ENCODE measurements around the gene IP6K2. TPM values are rescaled to one million over a fixed set of nuclear protein-coding genes. Genes with fewer than 3 reads are reported as not detected.

IP6K2 gene
- total RNA-seq, 1 donor from 2014 or later: 104 TPM

DNA sequence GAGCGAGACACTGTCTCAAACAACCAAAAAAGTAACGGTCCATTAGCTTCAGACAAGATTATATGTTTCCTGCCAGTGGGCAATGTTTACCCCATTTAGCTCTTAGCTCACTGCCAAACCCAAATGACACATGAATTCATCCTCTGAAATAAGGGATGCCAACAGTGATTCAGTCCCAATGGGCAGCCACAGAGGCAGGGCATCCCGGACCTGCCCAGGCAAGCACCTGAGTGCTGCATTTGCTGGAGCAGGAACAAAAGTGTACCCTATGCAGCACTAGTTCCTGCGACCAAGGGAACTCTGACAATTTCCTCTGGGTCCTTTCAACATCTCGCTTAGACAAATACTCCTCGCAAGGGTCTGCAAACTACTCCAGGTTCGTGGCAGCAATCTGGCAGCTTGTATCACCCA is 8.0 kb downstream of the IP6K2 start:
- no peak for DNase-seq (ENCODE audit: extremely low spot score, unreplicated experiment)
- no peaks in the 10 kb centered on the region for H3K9me3 Mint-ChIP-seq (ENCODE audit: unreplicated experiment)
- H3K27me3 Mint-ChIP-seq (ENCODE audit: unreplicated experiment): no peaks in the 10 kb centered on the region
- H3K4me1 Mint-ChIP-seq (ENCODE audit: unreplicated experiment): peaks cover 40% of the 10 kb centered on the region
- TF ChIP-seq, protein P1, sequence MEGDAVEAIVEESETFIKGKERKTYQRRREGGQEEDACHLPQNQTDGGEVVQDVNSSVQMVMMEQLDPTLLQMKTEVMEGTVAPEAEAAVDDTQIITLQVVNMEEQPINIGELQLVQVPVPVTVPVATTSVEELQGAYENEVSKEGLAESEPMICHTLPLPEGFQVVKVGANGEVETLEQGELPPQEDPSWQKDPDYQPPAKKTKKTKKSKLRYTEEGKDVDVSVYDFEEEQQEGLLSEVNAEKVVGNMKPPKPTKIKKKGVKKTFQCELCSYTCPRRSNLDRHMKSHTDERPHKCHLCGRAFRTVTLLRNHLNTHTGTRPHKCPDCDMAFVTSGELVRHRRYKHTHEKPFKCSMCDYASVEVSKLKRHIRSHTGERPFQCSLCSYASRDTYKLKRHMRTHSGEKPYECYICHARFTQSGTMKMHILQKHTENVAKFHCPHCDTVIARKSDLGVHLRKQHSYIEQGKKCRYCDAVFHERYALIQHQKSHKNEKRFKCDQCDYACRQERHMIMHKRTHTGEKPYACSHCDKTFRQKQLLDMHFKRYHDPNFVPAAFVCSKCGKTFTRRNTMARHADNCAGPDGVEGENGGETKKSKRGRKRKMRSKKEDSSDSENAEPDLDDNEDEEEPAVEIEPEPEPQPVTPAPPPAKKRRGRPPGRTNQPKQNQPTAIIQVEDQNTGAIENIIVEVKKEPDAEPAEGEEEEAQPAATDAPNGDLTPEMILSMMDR (IDR thresholded peaks at IDR 0.05): no peak
- no peak overlapping the region for H3K4me3 Mint-ChIP-seq (ENCODE audit: unreplicated experiment)
- H3K27ac Mint-ChIP-seq (ENCODE audit: unreplicated experiment): peak overlapping the region; percentile 60
- peaks cover 24% of the 10 kb centered on the region for H3K36me3 Mint-ChIP-seq (ENCODE audit: unreplicated experiment)

DNA sequence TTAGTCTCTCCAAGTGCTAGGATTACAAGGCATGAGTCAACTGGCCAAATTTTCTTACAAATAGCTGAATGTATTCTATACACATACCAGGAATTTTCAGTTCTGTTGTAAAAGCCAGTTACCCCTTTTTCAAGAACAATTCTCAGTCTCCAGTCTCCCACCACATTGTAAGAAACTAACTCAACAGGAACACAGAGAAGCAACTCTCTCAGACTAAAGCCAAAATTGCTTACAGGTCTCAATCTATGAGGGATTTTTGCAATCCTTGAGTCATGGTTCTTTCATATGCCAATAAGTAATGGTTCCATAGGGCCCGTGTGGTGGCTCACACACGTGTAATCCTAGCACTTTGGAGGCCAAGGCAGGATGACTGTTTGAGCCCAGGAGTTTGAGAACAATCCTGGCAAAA is 8.5 kb downstream of the IP6K2 start:
- Mint-ChIP-seq H3K9me3 (ENCODE audit: unreplicated experiment) (no peaks in the 10 kb centered on the region), H3K36me3 (ENCODE audit: unreplicated experiment) (peaks cover 24% of the 10 kb centered on the region), H3K4me1 (ENCODE audit: unreplicated experiment) (peaks cover 42% of the 10 kb centered on the region), H3K27ac (ENCODE audit: unreplicated experiment) (peak overlapping the region; percentile 60), H3K4me3 (ENCODE audit: unreplicated experiment) (no peak overlapping the region), H3K27me3 (ENCODE audit: unreplicated experiment) (no peaks in the 10 kb centered on the region)
- DNase-seq (ENCODE audit: extremely low spot score, unreplicated experiment): no peak
- TF ChIP-seq, protein P1 (IDR thresholded peaks at IDR 0.05): no peak

DNA sequence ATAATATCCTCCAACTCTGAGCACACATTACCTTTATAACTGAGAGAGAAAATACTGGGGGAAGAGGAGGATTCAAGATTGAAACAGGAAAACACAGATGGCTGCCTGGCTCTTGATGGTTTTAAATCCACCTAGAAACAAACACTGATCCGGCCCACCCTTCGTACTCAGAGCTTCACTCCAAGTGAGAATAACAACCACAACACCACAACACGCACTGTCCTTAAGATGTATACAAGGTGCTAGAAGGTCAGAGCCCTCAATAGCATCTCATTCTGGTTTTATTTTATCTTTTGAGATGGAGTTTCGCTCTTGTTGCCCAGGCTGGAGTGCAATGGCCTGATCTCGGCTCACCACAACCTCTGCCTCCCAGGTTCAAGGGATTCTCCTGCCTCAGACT is 9.9 kb downstream of the IP6K2 start:
- TF ChIP-seq, protein P1 (IDR thresholded peaks at IDR 0.05): no peak
- Mint-ChIP-seq H3K27ac (ENCODE audit: unreplicated experiment) (no peak overlapping the region), H3K4me3 (ENCODE audit: unreplicated experiment) (no peak overlapping the region), H3K36me3 (ENCODE audit: unreplicated experiment) (peaks cover 29% of the 10 kb centered on the region), H3K9me3 (ENCODE audit: unreplicated experiment) (no peaks in the 10 kb centered on the region), H3K27me3 (ENCODE audit: unreplicated experiment) (no peaks in the 10 kb centered on the region), H3K4me1 (ENCODE audit: unreplicated experiment) (peaks cover 38% of the 10 kb centered on the region)
- DNase-seq (ENCODE audit: extremely low spot score, unreplicated experiment): no peak

DNA sequence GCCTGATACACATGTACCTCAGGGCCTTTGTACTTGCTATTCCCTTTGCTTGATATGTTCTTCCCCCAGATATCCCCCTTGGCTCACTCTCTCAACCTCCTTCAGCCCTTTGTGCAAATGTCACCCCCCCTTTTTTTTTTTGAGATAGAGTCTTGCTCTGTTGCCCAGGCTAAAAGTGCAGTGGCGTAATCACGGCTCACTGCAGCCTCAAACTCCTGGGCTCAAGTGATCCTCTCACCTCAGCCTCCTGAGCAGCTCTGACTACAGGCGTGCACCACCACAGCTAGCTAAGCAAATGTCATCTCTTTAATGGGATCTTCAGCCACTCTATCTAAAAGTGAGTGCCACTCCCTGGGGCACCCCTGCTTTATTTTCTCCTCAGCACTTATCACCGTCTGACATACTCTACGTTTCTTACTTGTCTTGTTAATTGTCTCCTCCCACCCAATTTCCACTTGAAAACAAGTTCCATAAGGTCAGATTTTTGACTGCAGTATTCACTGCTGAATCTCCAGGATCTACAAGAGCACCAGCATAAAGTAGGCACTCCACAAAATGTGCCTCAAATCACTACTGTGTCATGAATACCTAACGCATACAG is 14.6 kb downstream of the IP6K2 start:
- no peaks in the 10 kb centered on the region for H3K27me3 Mint-ChIP-seq (ENCODE audit: unreplicated experiment)
- H3K4me3 Mint-ChIP-seq (ENCODE audit: unreplicated experiment): no peak overlapping the region
- H3K27ac Mint-ChIP-seq (ENCODE audit: unreplicated experiment): no peak overlapping the region
- TF ChIP-seq, protein P1 (IDR thresholded peaks at IDR 0.05): no peak
- DNase-seq (ENCODE audit: extremely low spot score, unreplicated experiment): no peak
- no peaks in the 10 kb centered on the region for H3K9me3 Mint-ChIP-seq (ENCODE audit: unreplicated experiment)
- H3K4me1 Mint-ChIP-seq (ENCODE audit: unreplicated experiment): peaks cover 18% of the 10 kb centered on the region
- peaks cover 26% of the 10 kb centered on the region for H3K36me3 Mint-ChIP-seq (ENCODE audit: unreplicated experiment)

DNA sequence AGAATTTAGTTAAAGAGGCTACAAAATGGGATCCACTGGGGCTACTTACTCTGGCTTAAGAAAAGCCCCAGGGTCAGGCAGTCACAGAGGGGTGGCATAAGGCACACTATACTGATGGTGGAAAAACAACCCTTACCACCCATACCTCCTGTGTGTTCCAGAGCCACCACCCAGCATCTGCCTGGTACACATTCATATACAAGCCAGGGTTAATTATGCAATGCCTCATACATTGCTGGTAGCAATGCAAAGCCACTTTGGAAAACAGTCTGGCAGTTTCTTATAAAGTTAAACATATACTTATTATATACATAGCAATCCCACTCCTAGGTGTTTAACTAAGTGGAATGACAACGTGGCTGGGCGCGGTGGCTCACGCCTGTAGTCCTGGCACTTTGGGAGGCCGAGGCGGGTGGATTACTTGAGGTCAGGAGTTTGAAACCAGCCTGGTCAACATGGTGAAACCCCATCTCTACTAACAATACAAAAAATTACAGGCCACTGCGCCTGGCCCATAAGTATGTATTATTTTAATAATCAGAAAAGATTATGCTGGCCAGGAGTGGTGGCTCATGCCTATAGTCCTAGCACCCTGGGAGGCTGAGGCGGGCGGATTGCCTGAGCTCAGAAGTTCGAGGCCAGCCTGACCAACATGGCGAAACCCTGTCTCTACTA is 16.2 kb downstream of the IP6K2 start:
- no peak for DNase-seq (ENCODE audit: extremely low spot score, unreplicated experiment)
- Mint-ChIP-seq H3K4me1 (ENCODE audit: unreplicated experiment) (peaks cover 25% of the 10 kb centered on the region), H3K9me3 (ENCODE audit: unreplicated experiment) (no peaks in the 10 kb centered on the region), H3K27ac (ENCODE audit: unreplicated experiment) (no peak overlapping the region), H3K36me3 (ENCODE audit: unreplicated experiment) (peaks cover 23% of the 10 kb centered on the region), H3K4me3 (ENCODE audit: unreplicated experiment) (no peak overlapping the region), H3K27me3 (ENCODE audit: unreplicated experiment) (no peaks in the 10 kb centered on the region)
- TF ChIP-seq, protein P1 (IDR thresholded peaks at IDR 0.05): no peak

All from osteocyte (in vitro differentiated cells).